GM12892 (cell line): ENCODE results near the gene TOPORS.

Experiments
- DNase-seq: peaks from one replicate; pipeline ENCODE4 v3.0.0; 2011; ENCODE audit not compliant: insufficient read length
- FAIRE-seq: peaks from 2 replicates; lab custom pipeline; 2011; peaks lifted over from hg19 to GRCh38; lab: Jason Lieb, UNC
- POLR2AphosphoS5 ChIP-seq: IDR thresholded peaks from 2 replicates; pipeline ENCODE4 v1.6.1; 2011; ENCODE audit warnings: low read depth, low read length, control low read depth

TOPORS gene

GRCh38 chr9:32490601-32491000 lies 61.8 kb downstream of the TOPORS start:
- no peak for DNase-seq
- TF ChIP-seq POLR2AphosphoS5 = no peak
- no peak for FAIRE-seq
